Esophagus (tissue), 2 donors: ENCODE measurements around the gene ZNF726. TPM values are rescaled to one million over a fixed set of nuclear protein-coding genes. Genes with fewer than 3 reads are reported as not detected.

ENCODE experiments used
- H3K27ac ChIP-seq, 2 donors: one replicate each; pipeline ENCODE4 v1.5.1; 2013; ENCODE audit warnings: low read depth in 2 of 2, mild to moderate bottlenecking in 2 of 2, inconsistent platforms in 1 of 2, low read length in 1 of 2, moderate library complexity in 1 of 2
- H3K27me3 ChIP-seq, 2 donors: one replicate each; pipeline ENCODE4 v1.6.1; 2013; ENCODE audit warnings: low read length in 2 of 2, control low read depth in 1 of 2, mild to moderate bottlenecking in 1 of 2; ENCODE audit not compliant: insufficient read depth in 2 of 2, control insufficient read depth in 1 of 2
- H3K36me3 ChIP-seq, 2 donors: one replicate each; pipeline ENCODE4 v1.6.1; 2013; ENCODE audit warnings: low read length in 1 of 2; ENCODE audit not compliant: control insufficient read depth in 2 of 2, insufficient read depth in 2 of 2
- H3K4me1 ChIP-seq, 2 donors: one replicate each; pipeline ENCODE4 v1.6.1; 2013; ENCODE audit warnings: low read length in 1 of 2; ENCODE audit not compliant: control insufficient read depth in 2 of 2, insufficient read depth in 2 of 2
- H3K4me3 ChIP-seq, 2 donors: one replicate each; pipeline ENCODE4 v1.5.1; 2013; ENCODE audit warnings: low read length in 2 of 2, mild to moderate bottlenecking in 2 of 2, low read depth in 1 of 2, moderate library complexity in 1 of 2
- H3K9me3 ChIP-seq, 2 donors: one replicate each; pipeline ENCODE4 v1.6.1; 2013; ENCODE audit warnings: mild to moderate bottlenecking in 2 of 2, low read depth in 1 of 2, low read length in 1 of 2, moderate library complexity in 1 of 2; ENCODE audit not compliant: control insufficient read depth in 2 of 2, insufficient read depth in 1 of 2
- WGBS, 2 donors: extraction: QIAGEN DNeasy Blood & Tissue Kit; methylation state at CpG; one replicate each; pipeline ENCODE4 v1.1.7; 2013; 5-methylcytosine and 5-hydroxymethylcytosine counted together
- polyA plus RNA-seq, 2 donors: library from polyadenylated mRNA; stranded (reverse); fragments of 200-250 nt; gene quantifications; one replicate each; pipeline ENCODE4 v1.2.3, GENCODE V29; 2013
- donor health status: healthy with polysubstance abuse.
- donor health status: Bipolar disorder and iron deficiency.

Gene ZNF726
- polyA plus RNA-seq, 2 donors, result 2.0 to 2.8 TPM

GRCh38 chr19:23981863-23982262 lies 67.2 kb downstream of the ZNF726 start:
- Histone ChIP-seq H3K4me3 (no peak overlapping the region), H3K4me1 (no peaks in the 10 kb centered on the region)
- WGBS, 2 donors, result 82 to 92% methylated on average over 2 of the region's 2 CpGs

DNA sequence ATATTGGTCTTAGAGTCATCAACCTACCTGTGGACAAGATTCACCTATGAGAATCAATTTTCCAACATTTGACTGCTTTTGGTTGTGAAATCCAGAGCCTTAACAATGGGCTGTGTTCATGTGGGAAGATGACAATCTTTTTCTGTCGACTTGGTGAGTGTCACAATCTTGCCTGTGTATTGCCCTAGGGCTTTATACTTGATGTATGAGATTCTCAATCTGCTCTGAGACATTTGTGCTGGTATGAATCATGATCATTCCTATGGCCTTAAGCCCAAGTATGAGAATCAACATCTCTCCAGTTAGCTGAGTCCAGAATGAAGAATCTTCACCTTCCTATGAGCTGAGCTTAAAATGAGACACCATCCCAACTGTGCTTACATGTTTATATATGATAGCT lies 68.7 kb downstream of the ZNF726 start:
- no peak overlapping the region for H3K4me3 ChIP-seq
- no peaks in the 10 kb centered on the region for H3K27me3 ChIP-seq
- no peaks in the 10 kb centered on the region for H3K36me3 ChIP-seq
- no peaks in the 10 kb centered on the region for H3K4me1 ChIP-seq
- H3K27ac ChIP-seq, result no peak overlapping the region
- H3K9me3 ChIP-seq, result no peaks in the 10 kb centered on the region
- 27 to 28% methylated on average over 1 of the region's 1 CpG for WGBS, 2 donors

More at GRCh38 chr19:23981863-23982262, 67.2 kb downstream of the ZNF726 start:
- H3K9me3 ChIP-seq, result no peaks in the 10 kb centered on the region
- no peak overlapping the region for H3K27ac ChIP-seq
- no peaks in the 10 kb centered on the region for H3K36me3 ChIP-seq
- H3K27me3 ChIP-seq, result no peaks in the 10 kb centered on the region

Other genes with a start within 250 kb of the ZNF726 start
- gene ZNF675, start 227.7 kb upstream of the ZNF726 start, polyA plus RNA-seq, result 1 to 10 TPM; 4.8 to 7.3 TPM
- 1 to 10 TPM in 1 of 2 donors, under 1 TPM in 1; 0.67 to 1.4 TPM for gene ZNF681, start 156.0 kb upstream of the ZNF726 start, polyA plus RNA-seq
- 1 to 10 TPM; 3.9 to 4.2 TPM for gene ZNF254, start 172.3 kb downstream of the ZNF726 start, polyA plus RNA-seq